HepG2 (cell line): ENCODE measurements around the gene TOP2A. TPM values are rescaled to one million over a fixed set of nuclear protein-coding genes. Genes with fewer than 3 reads are reported as not detected.
A peak's percentile ranks its signal among the peaks of the same experiment; 100 is the strongest.

Source experiments
- CENPT ChIP-seq: sonication (generic); formaldehyde crosslinking; IDR thresholded peaks from 2 replicates; pipeline ENCODE4 v1.8.0; 2022; ENCODE audit warnings: low read depth, mild to moderate bottlenecking, moderate library complexity, missing genetic modification reagents
- FOXO1 ChIP-seq: sonication (generic); formaldehyde crosslinking; IDR thresholded peaks from 2 replicates; pipeline ENCODE4 v1.4.0; 2020; ENCODE audit warnings: missing genetic modification reagents
- GATAD2A ChIP-seq: IDR thresholded peaks from 2 replicates; pipeline ENCODE4 v1.6.1; 2016
- JUN ChIP-seq: sonication (generic); formaldehyde crosslinking; IDR thresholded peaks from 2 replicates; pipeline ENCODE4 v1.4.0; 2020; ENCODE audit warnings: mild to moderate bottlenecking, missing genetic modification reagents
- KDM2A ChIP-seq: sonication (generic); formaldehyde crosslinking; IDR thresholded peaks from 2 replicates; pipeline ENCODE4 v1.4.0; 2020; ENCODE audit warnings: low read depth, missing genetic modification reagents, borderline replicate concordance
- MEIS1 ChIP-seq: sonication (generic); formaldehyde crosslinking; IDR thresholded peaks from 2 replicates; pipeline ENCODE4 v1.9.0; 2021; ENCODE audit warnings: mild to moderate bottlenecking, missing genetic modification reagents, moderate library complexity, borderline replicate concordance
- SKI ChIP-seq: fragments of 450-650 bp; IDR thresholded peaks from one replicate; pipeline ENCODE4 v1.6.1; 2018; ENCODE audit warnings: mild to moderate bottlenecking; ENCODE audit not compliant: partially characterized antibody
- SOX13 ChIP-seq, 3 experiments: fragments of 450-650 bp in 1 of 3; sonication (generic) in 1 of 3; formaldehyde crosslinking in 1 of 3; IDR thresholded peaks in 2 of 3; conservative IDR thresholded peaks in 1 of 3; 2 replicates each; pipeline versions ENCODE4 v1.5.0 to v1.6.1; 2016 to 2020; ENCODE audit warnings: antibody characterized with exemption in 1 of 3, mild to moderate bottlenecking in 1 of 3, missing compliant biosample characterization in 1 of 3, missing genetic modification reagents in 1 of 3, moderate library complexity in 1 of 3
- SYNCRIP ChIP-seq: fragments of 200-400 bp; formaldehyde crosslinking; IDR thresholded peaks from 2 replicates; pipeline ENCODE4 v1.6.1; 2018; ENCODE audit warnings: mild to moderate bottlenecking, low read depth, low read length; ENCODE audit not compliant: insufficient read depth
- ZBTB46 ChIP-seq: sonication (generic); formaldehyde crosslinking; IDR thresholded peaks from 2 replicates; pipeline ENCODE4 v1.4.0; 2020; ENCODE audit warnings: mild to moderate bottlenecking, missing genetic modification reagents, borderline replicate concordance
- ZMYM2 ChIP-seq: sonication (generic); formaldehyde crosslinking; IDR thresholded peaks from 2 replicates; pipeline ENCODE4 v1.8.0; 2022; ENCODE audit warnings: mild to moderate bottlenecking, missing genetic modification reagents
- ZNF235 ChIP-seq: sonication (generic); formaldehyde crosslinking; IDR thresholded peaks from 2 replicates; pipeline ENCODE4 v1.8.1; 2023; ENCODE audit warnings: mild to moderate bottlenecking, missing genetic modification reagents, borderline replicate concordance
- ZNF33A ChIP-seq: sonication (generic); formaldehyde crosslinking; IDR thresholded peaks from 2 replicates; pipeline ENCODE4 v1.5.1; 2020; ENCODE audit warnings: missing genetic modification reagents, mild to moderate bottlenecking, moderate library complexity, borderline replicate concordance
- ZNF512 ChIP-seq: sonication (generic); formaldehyde crosslinking; IDR thresholded peaks from 2 replicates; pipeline ENCODE4 v1.4.0; 2020; ENCODE audit warnings: mild to moderate bottlenecking, missing genetic modification reagents
- ZNF737 ChIP-seq: sonication (generic); formaldehyde crosslinking; IDR thresholded peaks from 2 replicates; pipeline ENCODE4 v1.5.0; 2020; ENCODE audit warnings: missing genetic modification reagents, mild to moderate bottlenecking, borderline replicate concordance
- polyA plus RNA-seq, 8 experiments: library from polyadenylated mRNA; depleted of rRNA in 3 of 8; stranded (reverse) in 7 of 8; unstranded in 1 of 8; fragments of >200 nt; fragmentation: Illumina TruSeq in 4 of 8; extraction: Trizol in 4 of 8; gene quantifications; 2 replicates each; pipeline versions ENCODE4 v1.2.1 to v1.2.3, GENCODE V29; 2011 to 2016; ENCODE audit warnings: low read depth in 4 of 8, missing spikeins in 1 of 8, mixed read lengths in 1 of 8; ENCODE audit not compliant: insufficient read depth in 1 of 8
- total RNA-seq, 5 experiments: library from RNA; depleted of rRNA; stranded (reverse); fragments of >200 nt; fragmentation: Illumina TruSeq; extraction: Trizol; gene quantifications; 2 replicates each; pipeline ENCODE4 v1.2.3, GENCODE V29; 2016; ENCODE audit warnings: low read depth in 1 of 5
- TF ChIP-seq, protein P1 (sequence below): sonication (generic); formaldehyde crosslinking; IDR thresholded peaks from 2 replicates; pipeline ENCODE4; 2020; ENCODE audit warnings: missing genetic modification reagents, mild to moderate bottlenecking, borderline replicate concordance

Gene TOP2A
- total and polyA plus RNA-seq, 2 of the 13 experiments (the other 11 are each of a cell fraction or from before 2014, with no cell fraction given): 108 to 327 TPM

- TF ChIP-seq ZNF512 (CRISPR knock-in tag) (no peak), SYNCRIP (no peak), SKI (peak; percentile 15), ZNF235 (CRISPR knock-in tag) (no peak), GATAD2A (CRISPR knock-in tag) (peak; percentile 88), CENPT (CRISPR knock-in tag) (no peak), KDM2A (CRISPR knock-in tag) (peak; percentile 74; the same call in 1 of the 2 replicates), MEIS1 (CRISPR knock-in tag) (peak; percentile 80; the same call in 1 of the 2 replicates), ZMYM2 (CRISPR knock-in tag) (no peak), FOXO1 (no peak), ZNF737 (no peak), ZNF33A (CRISPR knock-in tag) (no peak), JUN (CRISPR knock-in tag) (0 out of 2 replicates have a peak, but pooled peaks have one; percentile 63), ZBTB46 (no peak), SOX13 (IDR thresholded peaks at IDR 0.05) (peak; percentile 87), SOX13 (CRISPR knock-in tag; conservative IDR thresholded peaks at IDR 0.05 in 1 of 2, IDR thresholded peaks at IDR 0.05 in 1 of 2) (peak in 1 of 2 experiments; percentile 97; a peak in 2 of 4 replicates)
- TF ChIP-seq, protein P1, sequence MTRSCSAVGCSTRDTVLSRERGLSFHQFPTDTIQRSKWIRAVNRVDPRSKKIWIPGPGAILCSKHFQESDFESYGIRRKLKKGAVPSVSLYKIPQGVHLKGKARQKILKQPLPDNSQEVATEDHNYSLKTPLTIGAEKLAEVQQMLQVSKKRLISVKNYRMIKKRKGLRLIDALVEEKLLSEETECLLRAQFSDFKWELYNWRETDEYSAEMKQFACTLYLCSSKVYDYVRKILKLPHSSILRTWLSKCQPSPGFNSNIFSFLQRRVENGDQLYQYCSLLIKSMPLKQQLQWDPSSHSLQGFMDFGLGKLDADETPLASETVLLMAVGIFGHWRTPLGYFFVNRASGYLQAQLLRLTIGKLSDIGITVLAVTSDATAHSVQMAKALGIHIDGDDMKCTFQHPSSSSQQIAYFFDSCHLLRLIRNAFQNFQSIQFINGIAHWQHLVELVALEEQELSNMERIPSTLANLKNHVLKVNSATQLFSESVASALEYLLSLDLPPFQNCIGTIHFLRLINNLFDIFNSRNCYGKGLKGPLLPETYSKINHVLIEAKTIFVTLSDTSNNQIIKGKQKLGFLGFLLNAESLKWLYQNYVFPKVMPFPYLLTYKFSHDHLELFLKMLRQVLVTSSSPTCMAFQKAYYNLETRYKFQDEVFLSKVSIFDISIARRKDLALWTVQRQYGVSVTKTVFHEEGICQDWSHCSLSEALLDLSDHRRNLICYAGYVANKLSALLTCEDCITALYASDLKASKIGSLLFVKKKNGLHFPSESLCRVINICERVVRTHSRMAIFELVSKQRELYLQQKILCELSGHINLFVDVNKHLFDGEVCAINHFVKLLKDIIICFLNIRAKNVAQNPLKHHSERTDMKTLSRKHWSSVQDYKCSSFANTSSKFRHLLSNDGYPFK (CRISPR knock-in tag): no peak
Measured at GRCh38 chr17:40419559-40420331, 2.0 kb upstream of the TOP2A start (continued).
